H1 (cell line): ENCODE data around the gene SLC30A10. TPM values are rescaled to one million over a fixed set of nuclear protein-coding genes. Genes with fewer than 3 reads are reported as not detected.

Experiments used
- CTCF ChIA-PET: fragments of 300-600 bp; sonication (Branson Sonifier 250); formaldehyde crosslinking; loops from one replicate; lab custom pipeline; 2021; ENCODE audit not compliant: partially characterized antibody; lab: Charles Lee
- POLR2A ChIA-PET: fragments of 300-600 bp; sonication (Branson Sonifier 250); formaldehyde crosslinking; loops from one replicate; lab custom pipeline; 2021; ENCODE audit warnings: inconsistent platforms; ENCODE audit not compliant: partially characterized antibody; lab: Charles Lee
- DNase-seq, 2 experiments: peaks; one replicate each; pipeline versions ENCODE4 v3.0.0 to v3.0.0-alpha.2; 2010 to 2022; ENCODE audit warnings: low spot score in 2 of 2, low read depth in 1 of 2, mixed read lengths in 1 of 2
- FAIRE-seq: peaks from 2 replicates; lab custom pipeline; 2011; peaks lifted over from hg19 to GRCh38; lab: Jason Lieb, UNC
- H2AFZ ChIP-seq: 2 replicates; pipeline ENCODE4 v1.8.1; 2012; ENCODE audit warnings: low read length, inconsistent platforms
- H2AK5ac ChIP-seq: 2 replicates; pipeline ENCODE4 v1.6.1; 2013; ENCODE audit warnings: low read depth, low read length
- H2BK120ac ChIP-seq: replicated peaks from 2 replicates; pipeline ENCODE3; 2013; ENCODE audit warnings: low read depth, low read length, inconsistent platforms
- H2BK12ac ChIP-seq: 2 replicates; pipeline ENCODE4 v1.6.1; 2013; ENCODE audit warnings: low read depth, low read length
- H2BK15ac ChIP-seq: 2 replicates; pipeline ENCODE4 v1.6.1; 2013; ENCODE audit warnings: low read length
- H2BK20ac ChIP-seq: 2 replicates; pipeline ENCODE4 v1.6.1; 2013; ENCODE audit warnings: low read length
- H2BK5ac ChIP-seq: 2 replicates; pipeline ENCODE4 v1.6.1; 2013; ENCODE audit warnings: low read depth, low read length
- H3K14ac ChIP-seq: 2 replicates; pipeline ENCODE4 v1.6.1; 2013; ENCODE audit warnings: inconsistent platforms; ENCODE audit not compliant: insufficient read length
- H3K18ac ChIP-seq: 2 replicates; pipeline ENCODE4 v1.6.1; 2013; ENCODE audit warnings: low read length; ENCODE audit errors: extremely low read depth
- H3K23ac ChIP-seq: 2 replicates; pipeline ENCODE4 v1.6.1; 2013; ENCODE audit warnings: inconsistent platforms; ENCODE audit not compliant: insufficient read length
- H3K23me2 ChIP-seq: 2 replicates; pipeline ENCODE4 v1.6.1; 2013; ENCODE audit warnings: low read depth, low read length
- H3K27ac ChIP-seq: 2 replicates; pipeline ENCODE4 v1.6.1; 2011; ENCODE audit warnings: low read depth, low read length, inconsistent platforms
- H3K27me3 ChIP-seq, 4 experiments: replicated peaks in 1 of 4; 1 replicate in 1 of 4; 2 replicates in 3 of 4; pipeline versions ENCODE4 v1.6.1 to v1.8.1; 2011 to 2013; ENCODE audit warnings: low read length in 3 of 4, mild to moderate bottlenecking in 3 of 4, inconsistent platforms in 2 of 4, mixed read lengths in 2 of 4, moderate library complexity in 1 of 4; ENCODE audit not compliant: control insufficient read depth in 3 of 4, insufficient read depth in 3 of 4; ENCODE audit errors: extremely low read depth in 1 of 4
- H3K36me3 ChIP-seq, 4 experiments: 2 replicates each; pipeline versions ENCODE4 v1.6.1 to v1.8.1; 2011 to 2013; ENCODE audit warnings: mild to moderate bottlenecking in 4 of 4, low read length in 3 of 4, moderate library complexity in 2 of 4, control low read depth in 1 of 4, inconsistent platforms in 1 of 4; ENCODE audit not compliant: insufficient read depth in 4 of 4, control insufficient read depth in 2 of 4
- H3K4ac ChIP-seq: replicated peaks from 2 replicates; pipeline ENCODE3; 2013; ENCODE audit warnings: low read length, low read depth, mixed read lengths, inconsistent platforms; ENCODE audit not compliant: insufficient read length
- H3K4me1 ChIP-seq, 4 experiments: replicated peaks in 1 of 4; 1 replicate in 1 of 4; 2 replicates in 3 of 4; pipeline versions ENCODE4 v1.6.1 to v1.8.1; 2011 to 2013; ENCODE audit warnings: low read length in 3 of 4, inconsistent platforms in 2 of 4, mixed read lengths in 1 of 4; ENCODE audit not compliant: insufficient read depth in 4 of 4, control insufficient read depth in 3 of 4
- H3K4me2 ChIP-seq, 2 experiments: 2 replicates each; pipeline versions ENCODE4 v1.6.1 to v1.8.1; 2011 to 2013; ENCODE audit warnings: low read depth in 2 of 2, low read length in 2 of 2, control low read depth in 1 of 2, inconsistent platforms in 1 of 2, mild to moderate bottlenecking in 1 of 2; ENCODE audit not compliant: insufficient read depth in 1 of 2
- H3K4me3 ChIP-seq, 4 experiments: fragments of 200-600, 300-600 bp in 1 of 4; sonication (generic), shearing (Covaris generic), sonication (Bioruptor Twin) in 1 of 4; 2 replicates each; pipeline versions ENCODE4 v1.5.1 to v1.8.1; 2011 to 2016; ENCODE audit warnings: low read length in 4 of 4, low read depth in 3 of 4, control low read depth in 2 of 4, inconsistent platforms in 2 of 4, mild to moderate bottlenecking in 2 of 4, mixed read lengths in 1 of 4, moderate library complexity in 1 of 4; ENCODE audit not compliant: insufficient read depth in 2 of 4; ENCODE audit errors: extremely low read depth in 1 of 4
- H3K56ac ChIP-seq: replicated peaks from 2 replicates; pipeline ENCODE3; 2013; ENCODE audit warnings: low read depth, mild to moderate bottlenecking, mixed read lengths, low read length, inconsistent platforms; ENCODE audit not compliant: insufficient read length
- H3K79me1 ChIP-seq: 2 replicates; pipeline ENCODE4 v1.6.1; 2013; ENCODE audit warnings: low read depth, low read length, control low read depth
- H3K79me2 ChIP-seq, 2 experiments: 2 replicates each; pipeline versions ENCODE4 v1.6.1 to v1.8.1; 2012 to 2013; ENCODE audit warnings: low read length in 2 of 2, mild to moderate bottlenecking in 2 of 2, inconsistent platforms in 1 of 2; ENCODE audit not compliant: insufficient read depth in 2 of 2, control insufficient read depth in 1 of 2
- H3K9ac ChIP-seq, 4 experiments: replicated peaks in 1 of 4; 1 replicate in 1 of 4; 2 replicates in 3 of 4; pipeline versions ENCODE4 v1.6.1 to v1.8.1; 2011 to 2013; ENCODE audit warnings: low read depth in 3 of 4, low read length in 3 of 4, control low read depth in 2 of 4, mild to moderate bottlenecking in 2 of 4, moderate library complexity in 2 of 4, inconsistent platforms in 1 of 4; ENCODE audit errors: extremely low read depth in 1 of 4
- H3K9me3 ChIP-seq, 2 experiments: 2 replicates each; pipeline versions ENCODE4 v1.6.1 to v1.8.1; 2012 to 2013; ENCODE audit warnings: mild to moderate bottlenecking in 2 of 2, moderate library complexity in 2 of 2, control low read depth in 1 of 2, inconsistent platforms in 1 of 2, low read depth in 1 of 2, low read length in 1 of 2, mixed read lengths in 1 of 2; ENCODE audit not compliant: insufficient read depth in 2 of 2
- H4K20me1 ChIP-seq, 2 experiments: replicated peaks in 1 of 2; 2 replicates each; pipeline versions ENCODE3 to v1.8.1; 2011 to 2013; ENCODE audit warnings: inconsistent platforms in 2 of 2, low read length in 2 of 2, mild to moderate bottlenecking in 1 of 2; ENCODE audit not compliant: insufficient read depth in 2 of 2, control insufficient read depth in 1 of 2
- H4K5ac ChIP-seq: 2 replicates; pipeline ENCODE4 v1.6.1; 2013; ENCODE audit warnings: low read length, low read depth, mixed read lengths, inconsistent platforms; ENCODE audit not compliant: insufficient read length
- H4K8ac ChIP-seq: 2 replicates; pipeline ENCODE4 v1.8.0; 2013; ENCODE audit warnings: mild to moderate bottlenecking, moderate library complexity, low read length, inconsistent platforms; ENCODE audit not compliant: insufficient read depth; ENCODE audit errors: extremely low read depth
- H4K91ac ChIP-seq: replicated peaks from 2 replicates; pipeline ENCODE3; 2013; ENCODE audit warnings: low read length, mixed read lengths, inconsistent platforms; ENCODE audit not compliant: insufficient read length
- GTF2F1 ChIP-seq: IDR thresholded peaks from 2 replicates; pipeline ENCODE4 v1.6.1; 2012; ENCODE audit warnings: low read depth, low read length, improper control_type of control experiment, borderline replicate concordance
- PHF8 ChIP-seq: fragments of 200-600 bp; sonication (generic); conservative IDR thresholded peaks from 2 replicates; pipeline ENCODE4 v1.7.1; 2012; ENCODE audit warnings: low read depth, mild to moderate bottlenecking, inconsistent platforms, low read length, moderate library complexity
- POU5F1 ChIP-seq: IDR thresholded peaks from 2 replicates; pipeline ENCODE4 v1.6.1; 2011; ENCODE audit warnings: low read depth, mild to moderate bottlenecking, low read length, moderate library complexity
- RFX5 ChIP-seq: IDR thresholded peaks from 2 replicates; pipeline ENCODE4 v1.6.1; 2011; ENCODE audit warnings: low read depth, low read length, improper control_type of control experiment, borderline replicate concordance
- SAP30 ChIP-seq: fragments of 300-600 bp; sonication (generic); IDR thresholded peaks from 2 replicates; pipeline ENCODE4 v1.7.1; 2012; ENCODE audit warnings: low read length, moderate library complexity, mild to moderate bottlenecking, inconsistent platforms; ENCODE audit not compliant: insufficient read depth, insufficient replicate concordance
- SP1 ChIP-seq: IDR thresholded peaks from 2 replicates; pipeline ENCODE4 v1.6.1; 2011; ENCODE audit warnings: low read depth, low read length
- SRF ChIP-seq: IDR thresholded peaks from 2 replicates; pipeline ENCODE4 v1.6.1; 2011; ENCODE audit warnings: mild to moderate bottlenecking, low read depth, low read length, moderate library complexity
- WGBS, 2 experiments: shearing (Covaris generic) in 1 of 2; methylation state at CpG; one replicate each; pipeline versions ENCODE4 v1.1.6 to v1.1.7; 2013 to 2015; ENCODE audit warnings: low lambda C conversion rate in 2 of 2, mixed read lengths in 2 of 2, inconsistent platforms in 1 of 2, low coverage in 1 of 2, missing lambda C conversion rate in 1 of 2; ENCODE audit not compliant: insufficient replicate concordance in 2 of 2, insufficient coverage in 1 of 2, insufficient read length in 1 of 2; ENCODE audit errors: extremely low coverage in 1 of 2, missing lambda C conversion rate in 1 of 2; 5-methylcytosine and 5-hydroxymethylcytosine counted together
- polyA plus RNA-seq, 7 experiments: library from polyadenylated mRNA; depleted of rRNA in 3 of 7; stranded (reverse) in 5 of 7; unstranded in 2 of 7; fragments of >200 nt in 5 of 7; fragments of 200-250 nt in 2 of 7; gene quantifications; 1 replicate in 5 of 7; 2 replicates in 1 of 7; 4 replicates in 1 of 7; pipeline versions ENCODE4 v1.2.1 to v1.2.3, GENCODE V29; 2011 to 2013; ENCODE audit warnings: missing spikeins in 2 of 7, mixed read lengths in 2 of 7
- total RNA-seq: library from RNA; stranded (reverse); fragmentation: NEBNext Ultra II Directional; extraction: Animal tissue kit (Norgen Biotek cat#: 25700); gene quantifications from 2 replicates; pipeline ENCODE4 v1.2.1, GENCODE V29; 2021

Gene SLC30A10
- total and polyA plus RNA-seq, 2 of the 8 experiments (the other 6 are each of a cell fraction or from before 2014, with no cell fraction given) = 0.23 to 0.61 TPM

- H3K56ac ChIP-seq = no peak overlapping the region
- H2BK5ac ChIP-seq = no peak overlapping the region
- H4K5ac ChIP-seq = no peak overlapping the region
- H3K4me1 ChIP-seq = no peaks in the 10 kb centered on the region
- H3K4me2 ChIP-seq = no peak overlapping the region
- H3K23me2 ChIP-seq = no peaks in the 10 kb centered on the region
- DNase-seq (no peak), FAIRE-seq (no peak)
- H3K23ac ChIP-seq = no peak overlapping the region
- no peak overlapping the region for H2BK20ac ChIP-seq
- no peaks in the 10 kb centered on the region for H4K20me1 ChIP-seq
- H3K9ac ChIP-seq = no peak overlapping the region
- no peak overlapping the region for H4K91ac ChIP-seq
- no peaks in the 10 kb centered on the region for H3K36me3 ChIP-seq
- WGBS, 2 experiments = 91% methylated on average over 4 of the region's 4 CpGs; no CpG with 5 or more reads in 1 of the 2 experiments
- H3K4me3 ChIP-seq = no peak overlapping the region
- H3K4ac ChIP-seq = no peak overlapping the region
- no peak overlapping the region for H2BK15ac ChIP-seq
- H3K14ac ChIP-seq = no peak overlapping the region
- H3K27me3 ChIP-seq = no peaks in the 10 kb centered on the region
- no peak for TF ChIP-seq PHF8
- TF ChIP-seq SRF = no peak
- no peak for TF ChIP-seq RFX5
- TF ChIP-seq SAP30 = no peak
- no peak for TF ChIP-seq POU5F1
- TF ChIP-seq GTF2F1 = no peak
- TF ChIP-seq SP1 = no peak
- no peak overlapping the region for H2AK5ac ChIP-seq
- H3K27ac ChIP-seq = no peak overlapping the region
- H4K8ac ChIP-seq = no peak overlapping the region
- no peak overlapping the region for H2BK120ac ChIP-seq
- ChIA-PET POLR2A (no interaction called here), CTCF (interaction anchor here (0.6 to 2.0 kb wide), 2 partner anchors 13 to 93 kb away, joined by 4 to 6 read pairs; no protein-coding TSS in a partner anchor)
- no peak overlapping the region for H3K18ac ChIP-seq
- no peak overlapping the region for H2BK12ac ChIP-seq
- no peak overlapping the region for H2AFZ ChIP-seq
- no peaks in the 10 kb centered on the region for H3K79me1 ChIP-seq
- H3K9me3 ChIP-seq = no peaks in the 10 kb centered on the region
- H3K79me2 ChIP-seq = no peaks in the 10 kb centered on the region
Measured at GRCh38 chr1:219905524-219905923, 22.8 kb downstream of the SLC30A10 start.
